H1 (cell line): ENCODE measurements around the gene MKRN2OS. TPM values are rescaled to one million over a fixed set of nuclear protein-coding genes. Genes with fewer than 3 reads are reported as not detected.

Experiments
- CTCF ChIA-PET: fragments of 300-600 bp; sonication (Branson Sonifier 250); formaldehyde crosslinking; loops from one replicate; lab custom pipeline; 2021; ENCODE audit not compliant: partially characterized antibody; lab: Charles Lee
- POLR2A ChIA-PET: fragments of 300-600 bp; sonication (Branson Sonifier 250); formaldehyde crosslinking; loops from one replicate; lab custom pipeline; 2021; ENCODE audit warnings: inconsistent platforms; ENCODE audit not compliant: partially characterized antibody; lab: Charles Lee
- DNase-seq, 2 experiments: peaks; one replicate each; pipeline versions ENCODE4 v3.0.0 to v3.0.0-alpha.2; 2010 to 2022; ENCODE audit warnings: low spot score in 2 of 2, low read depth in 1 of 2, mixed read lengths in 1 of 2
- FAIRE-seq: peaks from 2 replicates; lab custom pipeline; 2011; peaks lifted over from hg19 to GRCh38; lab: Jason Lieb, UNC
- H2AFZ ChIP-seq: 2 replicates; pipeline ENCODE4 v1.8.1; 2012; ENCODE audit warnings: low read length, inconsistent platforms
- H2AK5ac ChIP-seq: 2 replicates; pipeline ENCODE4 v1.6.1; 2013; ENCODE audit warnings: low read depth, low read length
- H2BK120ac ChIP-seq: replicated peaks from 2 replicates; pipeline ENCODE3; 2013; ENCODE audit warnings: low read depth, low read length, inconsistent platforms
- H2BK12ac ChIP-seq: 2 replicates; pipeline ENCODE4 v1.6.1; 2013; ENCODE audit warnings: low read depth, low read length
- H2BK15ac ChIP-seq: 2 replicates; pipeline ENCODE4 v1.6.1; 2013; ENCODE audit warnings: low read length
- H2BK20ac ChIP-seq: 2 replicates; pipeline ENCODE4 v1.6.1; 2013; ENCODE audit warnings: low read length
- H2BK5ac ChIP-seq: 2 replicates; pipeline ENCODE4 v1.6.1; 2013; ENCODE audit warnings: low read depth, low read length
- H3K14ac ChIP-seq: 2 replicates; pipeline ENCODE4 v1.6.1; 2013; ENCODE audit warnings: inconsistent platforms; ENCODE audit not compliant: insufficient read length
- H3K18ac ChIP-seq: 2 replicates; pipeline ENCODE4 v1.6.1; 2013; ENCODE audit warnings: low read length; ENCODE audit errors: extremely low read depth
- H3K23ac ChIP-seq: 2 replicates; pipeline ENCODE4 v1.6.1; 2013; ENCODE audit warnings: inconsistent platforms; ENCODE audit not compliant: insufficient read length
- H3K23me2 ChIP-seq: 2 replicates; pipeline ENCODE4 v1.6.1; 2013; ENCODE audit warnings: low read depth, low read length
- H3K27ac ChIP-seq: 2 replicates; pipeline ENCODE4 v1.6.1; 2011; ENCODE audit warnings: low read depth, low read length, inconsistent platforms
- H3K27me3 ChIP-seq, 4 experiments: replicated peaks in 1 of 4; 1 replicate in 1 of 4; 2 replicates in 3 of 4; pipeline versions ENCODE4 v1.6.1 to v1.8.1; 2011 to 2013; ENCODE audit warnings: low read length in 3 of 4, mild to moderate bottlenecking in 3 of 4, inconsistent platforms in 2 of 4, mixed read lengths in 2 of 4, moderate library complexity in 1 of 4; ENCODE audit not compliant: control insufficient read depth in 3 of 4, insufficient read depth in 3 of 4; ENCODE audit errors: extremely low read depth in 1 of 4
- H3K36me3 ChIP-seq, 4 experiments: 2 replicates each; pipeline versions ENCODE4 v1.6.1 to v1.8.1; 2011 to 2013; ENCODE audit warnings: mild to moderate bottlenecking in 4 of 4, low read length in 3 of 4, moderate library complexity in 2 of 4, control low read depth in 1 of 4, inconsistent platforms in 1 of 4; ENCODE audit not compliant: insufficient read depth in 4 of 4, control insufficient read depth in 2 of 4
- H3K4ac ChIP-seq: replicated peaks from 2 replicates; pipeline ENCODE3; 2013; ENCODE audit warnings: low read length, low read depth, mixed read lengths, inconsistent platforms; ENCODE audit not compliant: insufficient read length
- H3K4me1 ChIP-seq, 4 experiments: replicated peaks in 1 of 4; 1 replicate in 1 of 4; 2 replicates in 3 of 4; pipeline versions ENCODE4 v1.6.1 to v1.8.1; 2011 to 2013; ENCODE audit warnings: low read length in 3 of 4, inconsistent platforms in 2 of 4, mixed read lengths in 1 of 4; ENCODE audit not compliant: insufficient read depth in 4 of 4, control insufficient read depth in 3 of 4
- H3K4me2 ChIP-seq, 2 experiments: 2 replicates each; pipeline versions ENCODE4 v1.6.1 to v1.8.1; 2011 to 2013; ENCODE audit warnings: low read depth in 2 of 2, low read length in 2 of 2, control low read depth in 1 of 2, inconsistent platforms in 1 of 2, mild to moderate bottlenecking in 1 of 2; ENCODE audit not compliant: insufficient read depth in 1 of 2
- H3K4me3 ChIP-seq, 4 experiments: fragments of 200-600, 300-600 bp in 1 of 4; sonication (generic), shearing (Covaris generic), sonication (Bioruptor Twin) in 1 of 4; 2 replicates each; pipeline versions ENCODE4 v1.5.1 to v1.8.1; 2011 to 2016; ENCODE audit warnings: low read length in 4 of 4, low read depth in 3 of 4, control low read depth in 2 of 4, inconsistent platforms in 2 of 4, mild to moderate bottlenecking in 2 of 4, mixed read lengths in 1 of 4, moderate library complexity in 1 of 4; ENCODE audit not compliant: insufficient read depth in 2 of 4; ENCODE audit errors: extremely low read depth in 1 of 4
- H3K56ac ChIP-seq: replicated peaks from 2 replicates; pipeline ENCODE3; 2013; ENCODE audit warnings: low read depth, mild to moderate bottlenecking, mixed read lengths, low read length, inconsistent platforms; ENCODE audit not compliant: insufficient read length
- H3K79me1 ChIP-seq: 2 replicates; pipeline ENCODE4 v1.6.1; 2013; ENCODE audit warnings: low read depth, low read length, control low read depth
- H3K79me2 ChIP-seq, 2 experiments: 2 replicates each; pipeline versions ENCODE4 v1.6.1 to v1.8.1; 2012 to 2013; ENCODE audit warnings: low read length in 2 of 2, mild to moderate bottlenecking in 2 of 2, inconsistent platforms in 1 of 2; ENCODE audit not compliant: insufficient read depth in 2 of 2, control insufficient read depth in 1 of 2
- H3K9ac ChIP-seq, 4 experiments: replicated peaks in 1 of 4; 1 replicate in 1 of 4; 2 replicates in 3 of 4; pipeline versions ENCODE4 v1.6.1 to v1.8.1; 2011 to 2013; ENCODE audit warnings: low read depth in 3 of 4, low read length in 3 of 4, control low read depth in 2 of 4, mild to moderate bottlenecking in 2 of 4, moderate library complexity in 2 of 4, inconsistent platforms in 1 of 4; ENCODE audit errors: extremely low read depth in 1 of 4
- H3K9me3 ChIP-seq, 2 experiments: 2 replicates each; pipeline versions ENCODE4 v1.6.1 to v1.8.1; 2012 to 2013; ENCODE audit warnings: mild to moderate bottlenecking in 2 of 2, moderate library complexity in 2 of 2, control low read depth in 1 of 2, inconsistent platforms in 1 of 2, low read depth in 1 of 2, low read length in 1 of 2, mixed read lengths in 1 of 2; ENCODE audit not compliant: insufficient read depth in 2 of 2
- H4K20me1 ChIP-seq, 2 experiments: replicated peaks in 1 of 2; 2 replicates each; pipeline versions ENCODE3 to v1.8.1; 2011 to 2013; ENCODE audit warnings: inconsistent platforms in 2 of 2, low read length in 2 of 2, mild to moderate bottlenecking in 1 of 2; ENCODE audit not compliant: insufficient read depth in 2 of 2, control insufficient read depth in 1 of 2
- H4K5ac ChIP-seq: 2 replicates; pipeline ENCODE4 v1.6.1; 2013; ENCODE audit warnings: low read length, low read depth, mixed read lengths, inconsistent platforms; ENCODE audit not compliant: insufficient read length
- H4K8ac ChIP-seq: 2 replicates; pipeline ENCODE4 v1.8.0; 2013; ENCODE audit warnings: mild to moderate bottlenecking, moderate library complexity, low read length, inconsistent platforms; ENCODE audit not compliant: insufficient read depth; ENCODE audit errors: extremely low read depth
- H4K91ac ChIP-seq: replicated peaks from 2 replicates; pipeline ENCODE3; 2013; ENCODE audit warnings: low read length, mixed read lengths, inconsistent platforms; ENCODE audit not compliant: insufficient read length
- BACH1 ChIP-seq: IDR thresholded peaks from 2 replicates; pipeline ENCODE4 v1.6.1; 2012; ENCODE audit warnings: low read length, improper control_type of control experiment
- CBX5 ChIP-seq: fragments of 300-800, 300-1000 bp; sonication (generic); IDR thresholded peaks from 2 replicates; pipeline ENCODE4 v1.7.1; 2016; ENCODE audit warnings: antibody characterized with exemption, low read length, low read depth
- CTCF ChIP-seq, 3 experiments: IDR thresholded peaks; 1 replicate in 2 of 3; 2 replicates in 1 of 3; pipeline versions ENCODE4 v1.5.1 to v1.6.1; 2011; ENCODE audit warnings: low read length in 3 of 3, mild to moderate bottlenecking in 3 of 3, inconsistent platforms in 2 of 3, low read depth in 1 of 3, moderate library complexity in 1 of 3; ENCODE audit not compliant: insufficient read depth in 1 of 3; ENCODE audit errors: control extremely low read depth in 1 of 3
- EP300 ChIP-seq, 2 experiments: IDR thresholded peaks; 1 replicate in 1 of 2; 2 replicates in 1 of 2; pipeline ENCODE4 v1.6.1; 2011 to 2012; ENCODE audit warnings: low read depth in 2 of 2, low read length in 2 of 2, mild to moderate bottlenecking in 2 of 2, borderline replicate concordance in 1 of 2, inconsistent platforms in 1 of 2, moderate library complexity in 1 of 2
- JUND ChIP-seq: IDR thresholded peaks from 2 replicates; pipeline ENCODE4 v1.6.1; 2011; ENCODE audit warnings: mild to moderate bottlenecking, improper control_type of control experiment, low read length
- KDM1A ChIP-seq: fragments of 200-600, 300-600 bp; sonication (generic); IDR thresholded peaks from 2 replicates; pipeline ENCODE4 v1.7.1; 2016; ENCODE audit warnings: mild to moderate bottlenecking, low read length, borderline replicate concordance
- MAFK ChIP-seq: IDR thresholded peaks from 2 replicates; pipeline ENCODE4 v1.6.1; 2012; ENCODE audit warnings: low read depth, mild to moderate bottlenecking, improper control_type of control experiment, low read length
- SAP30 ChIP-seq: fragments of 300-600 bp; sonication (generic); IDR thresholded peaks from 2 replicates; pipeline ENCODE4 v1.7.1; 2012; ENCODE audit warnings: low read length, moderate library complexity, mild to moderate bottlenecking, inconsistent platforms; ENCODE audit not compliant: insufficient read depth, insufficient replicate concordance
- SIX5 ChIP-seq: IDR thresholded peaks from 2 replicates; pipeline ENCODE4 v1.6.1; 2011; ENCODE audit warnings: mild to moderate bottlenecking, low read depth, low read length
- SP1 ChIP-seq: IDR thresholded peaks from 2 replicates; pipeline ENCODE4 v1.6.1; 2011; ENCODE audit warnings: low read depth, low read length
- SUZ12 ChIP-seq: fragments of 200-600 bp; sonication (generic); IDR thresholded peaks from 2 replicates; pipeline ENCODE4 v1.6.1; 2012; ENCODE audit warnings: mild to moderate bottlenecking, inconsistent platforms, low read length, moderate library complexity, mixed read lengths
- YY1 ChIP-seq: IDR thresholded peaks from 2 replicates; pipeline ENCODE4 v1.6.1; 2011; ENCODE audit warnings: low read depth, mild to moderate bottlenecking, low read length
- WGBS, 2 experiments: shearing (Covaris generic) in 1 of 2; methylation state at CpG; one replicate each; pipeline versions ENCODE4 v1.1.6 to v1.1.7; 2013 to 2015; ENCODE audit warnings: low lambda C conversion rate in 2 of 2, mixed read lengths in 2 of 2, inconsistent platforms in 1 of 2, low coverage in 1 of 2, missing lambda C conversion rate in 1 of 2; ENCODE audit not compliant: insufficient replicate concordance in 2 of 2, insufficient coverage in 1 of 2, insufficient read length in 1 of 2; ENCODE audit errors: extremely low coverage in 1 of 2, missing lambda C conversion rate in 1 of 2; 5-methylcytosine and 5-hydroxymethylcytosine counted together
- polyA plus RNA-seq, 7 experiments: library from polyadenylated mRNA; depleted of rRNA in 3 of 7; stranded (reverse) in 5 of 7; unstranded in 2 of 7; fragments of >200 nt in 5 of 7; fragments of 200-250 nt in 2 of 7; gene quantifications; 1 replicate in 5 of 7; 2 replicates in 1 of 7; 4 replicates in 1 of 7; pipeline versions ENCODE4 v1.2.1 to v1.2.3, GENCODE V29; 2011 to 2013; ENCODE audit warnings: missing spikeins in 2 of 7, mixed read lengths in 2 of 7
- total RNA-seq: library from RNA; stranded (reverse); fragmentation: NEBNext Ultra II Directional; extraction: Animal tissue kit (Norgen Biotek cat#: 25700); gene quantifications from 2 replicates; pipeline ENCODE4 v1.2.1, GENCODE V29; 2021

MKRN2OS gene
- total and polyA plus RNA-seq, 2 of the 8 experiments (the other 6 are each of a cell fraction or from before 2014, with no cell fraction given) = 0.15 to 0.41 TPM

- H3K27me3 ChIP-seq = no peaks in the 10 kb centered on the region
- ChIA-PET POLR2A (no interaction called here), CTCF (interaction anchor here (0.7 to 1.0 kb wide), 2 partner anchors 9 to 44 kb away, joined by 3 to 4 read pairs; no protein-coding TSS in a partner anchor)
- no peak overlapping the region for H2BK120ac ChIP-seq
- peaks cover 4 to 9% of the 10 kb centered on the region in 2 experiments for H4K20me1 ChIP-seq
- no peak overlapping the region for H3K14ac ChIP-seq
- no peak overlapping the region for H2BK15ac ChIP-seq
- no peak overlapping the region for H3K18ac ChIP-seq
- H3K4me2 ChIP-seq = no peak overlapping the region
- H3K9ac ChIP-seq = no peak overlapping the region
- H2BK12ac ChIP-seq = no peak overlapping the region
- H3K23ac ChIP-seq = no peak overlapping the region
- peaks cover 6% of the 10 kb centered on the region for H3K79me1 ChIP-seq
- H2BK20ac ChIP-seq = no peak overlapping the region
- H3K36me3 ChIP-seq = peaks cover 13 to 46% (median 40%) of the 10 kb centered on the region in 4 experiments; a peak in 7 of 8 replicates
- no peak overlapping the region for H2BK5ac ChIP-seq
- 89% methylated on average over 6 of the region's 6 CpGs; no CpG with 5 or more reads in 1 of the 2 experiments for WGBS, 2 experiments
- no peak overlapping the region for H2AFZ ChIP-seq
- no peak overlapping the region for H2AK5ac ChIP-seq
- DNase-seq = no peak
- no peak overlapping the region for H3K4me3 ChIP-seq
- no peak overlapping the region for H4K5ac ChIP-seq
- no peaks in the 10 kb centered on the region for H3K23me2 ChIP-seq
- no peak overlapping the region for H3K56ac ChIP-seq
- H4K91ac ChIP-seq = no peak overlapping the region
- no peaks in the 10 kb centered on the region; a peak in 1 of 7 replicates for H3K4me1 ChIP-seq
- no peak for FAIRE-seq
- H3K79me2 ChIP-seq = peaks cover 0 to 37% of the 10 kb centered on the region in 2 experiments; a peak in 2 of 4 replicates
- no peak overlapping the region for H3K27ac ChIP-seq
- H3K9me3 ChIP-seq = no peaks in the 10 kb centered on the region
- no peak overlapping the region for H3K4ac ChIP-seq
- H4K8ac ChIP-seq = no peak overlapping the region
- TF ChIP-seq KDM1A = no peak
- no peak for TF ChIP-seq SAP30
- TF ChIP-seq EP300 (IDR thresholded peaks at IDR 0.05; ENCODE audit: borderline replicate concordance in 1 of 2, low read depth in 2 of 2, low read length in 2 of 2) = no peak
- TF ChIP-seq SUZ12 = no peak
- no peak for TF ChIP-seq BACH1
- TF ChIP-seq MAFK = no peak
- no peak for TF ChIP-seq CBX5
- TF ChIP-seq SIX5 = no peak
- TF ChIP-seq JUND = no peak
- no peak for TF ChIP-seq SP1
- TF ChIP-seq YY1 = no peak
- no peak for TF ChIP-seq CTCF (IDR thresholded peaks at IDR 0.05; ENCODE audit: control extremely low read depth in 1 of 3, insufficient read depth in 1 of 3, low read depth in 1 of 3, low read length in 3 of 3)
Measured at GRCh38 chr3:12569836-12570235, 24.5 kb upstream of the MKRN2OS start.
